H9 (cell line): Measurements from ENCODE around the gene PCGF5. TPM values are rescaled to one million over a fixed set of nuclear protein-coding genes. Genes with fewer than 3 reads are reported as not detected.

Experiments used
- DNase-seq: peaks from one replicate; pipeline ENCODE4 v3.0.0-alpha.2; 2017
- H2AFZ ChIP-seq: one replicate; pipeline ENCODE4 v1.6.1; 2013; ENCODE audit warnings: mild to moderate bottlenecking, low read length, control low read depth, moderate library complexity
- H2AK5ac ChIP-seq: 2 replicates; pipeline ENCODE4 v1.6.1; 2013; ENCODE audit warnings: low read length, control low read depth, mixed read lengths; ENCODE audit not compliant: insufficient read length
- H2BK120ac ChIP-seq: one replicate; pipeline ENCODE4 v1.6.1; 2013; ENCODE audit warnings: low read depth, mild to moderate bottlenecking, low read length, control low read depth, inconsistent platforms; ENCODE audit not compliant: poor library complexity, severe bottlenecking
- H2BK12ac ChIP-seq: 2 replicates; pipeline ENCODE4 v1.6.1; 2013; ENCODE audit warnings: low read length, control low read depth, mixed read lengths, low read depth; ENCODE audit not compliant: insufficient read length
- H2BK15ac ChIP-seq: 2 replicates; pipeline ENCODE4 v1.6.1; 2013; ENCODE audit warnings: low read depth, low read length, control low read depth
- H2BK20ac ChIP-seq: one replicate; pipeline ENCODE4 v1.6.1; 2013; ENCODE audit warnings: low read depth, mild to moderate bottlenecking, low read length, control low read depth, inconsistent platforms; ENCODE audit not compliant: poor library complexity, severe bottlenecking
- H2BK5ac ChIP-seq: 2 replicates; pipeline ENCODE4 v1.6.1; 2013; ENCODE audit warnings: low read length, control low read depth, mixed read lengths; ENCODE audit not compliant: insufficient read length
- H3K14ac ChIP-seq: 2 replicates; pipeline ENCODE4 v1.6.1; 2013; ENCODE audit warnings: low read length, control low read depth; ENCODE audit not compliant: insufficient read depth
- H3K18ac ChIP-seq: 2 replicates; pipeline ENCODE4 v1.6.1; 2013; ENCODE audit warnings: low read depth, mild to moderate bottlenecking, mixed read lengths, low read length, control low read depth; ENCODE audit not compliant: insufficient read length
- H3K23ac ChIP-seq: 2 replicates; pipeline ENCODE4 v1.6.1; 2013; ENCODE audit warnings: low read length, control low read depth, mixed read lengths, low read depth; ENCODE audit not compliant: insufficient read length
- H3K23me2 ChIP-seq: 2 replicates; pipeline ENCODE4 v1.6.1; 2013; ENCODE audit warnings: low read depth, mild to moderate bottlenecking, mixed read lengths, low read length, control low read depth; ENCODE audit not compliant: insufficient read length, poor library complexity, severe bottlenecking
- H3K27ac ChIP-seq: 2 replicates; pipeline ENCODE4 v1.5.1; 2013; ENCODE audit warnings: low read length, control low read depth, mixed read lengths, low read depth; ENCODE audit not compliant: insufficient read length
- H3K27me3 ChIP-seq: 2 replicates; pipeline ENCODE4 v1.6.1; 2013; ENCODE audit warnings: low read length, control low read depth, inconsistent platforms; ENCODE audit not compliant: insufficient read depth
- H3K4ac ChIP-seq: 2 replicates; pipeline ENCODE4 v1.6.1; 2013; ENCODE audit warnings: low read depth, mild to moderate bottlenecking, control low read depth, inconsistent platforms, low read length, moderate library complexity
- H3K4me1 ChIP-seq: 2 replicates; pipeline ENCODE4 v1.6.1; 2013; ENCODE audit warnings: low read length, control low read depth, inconsistent platforms; ENCODE audit not compliant: insufficient read depth
- H3K4me2 ChIP-seq: 2 replicates; pipeline ENCODE4 v1.6.1; 2013; ENCODE audit warnings: low read length, control low read depth, mixed read lengths; ENCODE audit not compliant: insufficient read length, insufficient read depth
- H3K56ac ChIP-seq: 2 replicates; pipeline ENCODE4 v1.6.1; 2013; ENCODE audit warnings: low read depth, mild to moderate bottlenecking, mixed read lengths, low read length, control low read depth; ENCODE audit not compliant: insufficient read length
- H3K79me1 ChIP-seq: 2 replicates; pipeline ENCODE4 v1.6.1; 2013; ENCODE audit warnings: low read depth, mild to moderate bottlenecking, moderate library complexity, low read length, control low read depth, inconsistent platforms; ENCODE audit not compliant: insufficient read depth, poor library complexity, severe bottlenecking
- H3K79me2 ChIP-seq: 2 replicates; pipeline ENCODE4 v1.6.1; 2013; ENCODE audit warnings: low read length, control low read depth, inconsistent platforms; ENCODE audit not compliant: insufficient read depth
- H3K9ac ChIP-seq: 2 replicates; pipeline ENCODE4 v1.6.1; 2013; ENCODE audit warnings: low read length, control low read depth, mixed read lengths; ENCODE audit not compliant: insufficient read length; ENCODE audit errors: extremely low read depth
- H3K9me3 ChIP-seq: one replicate; pipeline ENCODE4 v1.6.1; 2013; ENCODE audit warnings: low read depth, low read length, inconsistent platforms; ENCODE audit not compliant: control insufficient read depth
- H3T11ph ChIP-seq: one replicate; pipeline ENCODE4 v1.6.1; 2013; ENCODE audit warnings: mild to moderate bottlenecking, low read length, control low read depth, inconsistent platforms
- H4K20me1 ChIP-seq: one replicate; pipeline ENCODE4 v1.6.1; 2013; ENCODE audit not compliant: control insufficient read depth, insufficient read length, insufficient read depth
- H4K5ac ChIP-seq: 2 replicates; pipeline ENCODE4 v1.6.1; 2013; ENCODE audit warnings: low read depth, mild to moderate bottlenecking, mixed read lengths, low read length, control low read depth; ENCODE audit not compliant: insufficient read length
- H4K8ac ChIP-seq: replicated peaks from 2 replicates; pipeline ENCODE4 v1.6.1; 2013; ENCODE audit warnings: low read length, control low read depth, mixed read lengths, low read depth; ENCODE audit not compliant: insufficient read length
- H4K91ac ChIP-seq: 2 replicates; pipeline ENCODE4 v1.6.1; 2013; ENCODE audit warnings: low read depth, mild to moderate bottlenecking, moderate library complexity, mixed read lengths, low read length, control low read depth; ENCODE audit not compliant: insufficient read length
- H3K27ac Mint-ChIP-seq, 3 experiments: 2 replicates in 2 of 3; 3 replicates in 1 of 3; pipeline ENCODE4 v1.8.0; 2020 to 2021; ENCODE audit warnings: mixed read lengths in 3 of 3, mild to moderate bottlenecking in 1 of 3, moderate library complexity in 1 of 3
- H3K27me3 Mint-ChIP-seq: 2 replicates; pipeline ENCODE4 v1.8.0; 2021; ENCODE audit warnings: low read depth, mild to moderate bottlenecking, moderate library complexity, mixed read lengths
- H3K36me3 Mint-ChIP-seq, 3 experiments: 2 replicates in 2 of 3; 3 replicates in 1 of 3; pipeline ENCODE4 v1.8.0; 2020 to 2021; ENCODE audit warnings: low read depth in 3 of 3, mixed read lengths in 3 of 3; ENCODE audit not compliant: insufficient read depth in 1 of 3
- H3K4me1 Mint-ChIP-seq, 2 experiments: 2 replicates each; pipeline ENCODE4 v1.8.0; 2020; ENCODE audit warnings: mixed read lengths in 2 of 2
- H3K4me3 Mint-ChIP-seq, 2 experiments: 2 replicates in 1 of 2; 3 replicates in 1 of 2; pipeline ENCODE4 v1.8.0; 2020 to 2021; ENCODE audit warnings: mild to moderate bottlenecking in 2 of 2, mixed read lengths in 2 of 2, moderate library complexity in 1 of 2
- H3K9me3 Mint-ChIP-seq, 2 experiments: 2 replicates in 1 of 2; 3 replicates in 1 of 2; pipeline ENCODE4 v1.8.0; 2020; ENCODE audit warnings: mild to moderate bottlenecking in 2 of 2, mixed read lengths in 2 of 2, moderate library complexity in 1 of 2
- total RNA-seq: library from RNA; stranded (reverse); gene quantifications from 2 replicates; pipeline ENCODE4 v1.2.1, GENCODE V29; 2021
- TF ChIP-seq, protein P1 (sequence below): fragments of 200-600 bp; sonication (generic); conservative IDR thresholded peaks from 3 replicates; pipeline ENCODE4 v1.8.0; 2021; ENCODE audit warnings: antibody characterized with exemption, mild to moderate bottlenecking

Gene PCGF5
- total RNA-seq, 1 experiment from 2014 or later, result 6.9 TPM

- Histone ChIP-seq H3K18ac (no peak overlapping the region), H2BK120ac (no peak overlapping the region), H2AFZ (no peak overlapping the region), H3K79me1 (no peaks in the 10 kb centered on the region), H3K27ac (no peak overlapping the region), H4K91ac (no peak overlapping the region), H4K8ac (no peak overlapping the region), H3K14ac (no peak overlapping the region), H3K9ac (no peak overlapping the region), H2BK5ac (no peak overlapping the region), H3K27me3 (no peaks in the 10 kb centered on the region), H3K79me2 (no peaks in the 10 kb centered on the region), H4K20me1 (no peaks in the 10 kb centered on the region), H3K4me2 (no peak overlapping the region), H3K4ac (no peak overlapping the region), H4K5ac (no peak overlapping the region), H2BK15ac (no peak overlapping the region), H2BK20ac (no peak overlapping the region), H3K9me3 (no peaks in the 10 kb centered on the region), H3K23me2 (no peaks in the 10 kb centered on the region), H3K56ac (no peak overlapping the region), H2AK5ac (no peak overlapping the region), H3K23ac (no peak overlapping the region), H3T11ph (no peak overlapping the region), H3K4me1 (no peaks in the 10 kb centered on the region), H2BK12ac (no peak overlapping the region)
- DNase-seq, result no peak
- Mint-ChIP-seq H3K36me3 (no peaks in the 10 kb centered on the region), H3K4me1 (no peaks in the 10 kb centered on the region), H3K27ac (no peak overlapping the region), H3K9me3 (peaks cover 0 to 3% of the 10 kb centered on the region in 2 experiments; a peak in 2 of 5 replicates), H3K4me3 (no peak overlapping the region), H3K27me3 (no peaks in the 10 kb centered on the region; the same call in 1 of the 2 replicates)
- TF ChIP-seq, protein P1, sequence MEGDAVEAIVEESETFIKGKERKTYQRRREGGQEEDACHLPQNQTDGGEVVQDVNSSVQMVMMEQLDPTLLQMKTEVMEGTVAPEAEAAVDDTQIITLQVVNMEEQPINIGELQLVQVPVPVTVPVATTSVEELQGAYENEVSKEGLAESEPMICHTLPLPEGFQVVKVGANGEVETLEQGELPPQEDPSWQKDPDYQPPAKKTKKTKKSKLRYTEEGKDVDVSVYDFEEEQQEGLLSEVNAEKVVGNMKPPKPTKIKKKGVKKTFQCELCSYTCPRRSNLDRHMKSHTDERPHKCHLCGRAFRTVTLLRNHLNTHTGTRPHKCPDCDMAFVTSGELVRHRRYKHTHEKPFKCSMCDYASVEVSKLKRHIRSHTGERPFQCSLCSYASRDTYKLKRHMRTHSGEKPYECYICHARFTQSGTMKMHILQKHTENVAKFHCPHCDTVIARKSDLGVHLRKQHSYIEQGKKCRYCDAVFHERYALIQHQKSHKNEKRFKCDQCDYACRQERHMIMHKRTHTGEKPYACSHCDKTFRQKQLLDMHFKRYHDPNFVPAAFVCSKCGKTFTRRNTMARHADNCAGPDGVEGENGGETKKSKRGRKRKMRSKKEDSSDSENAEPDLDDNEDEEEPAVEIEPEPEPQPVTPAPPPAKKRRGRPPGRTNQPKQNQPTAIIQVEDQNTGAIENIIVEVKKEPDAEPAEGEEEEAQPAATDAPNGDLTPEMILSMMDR, result no peak
Measured at GRCh38 chr10:91317541-91317940, 97.1 kb downstream of the PCGF5 start.
